NCI-H524 (cell line): Measurements from ENCODE around the gene BTBD2.
"Not testable (repeated sequence)": the region's sequence is repeated elsewhere in the genome, so short reads cannot be mapped to it uniquely, and the experiment has no call there.

Experiments
- DNase-seq, 2 experiments: peaks; one replicate each; lab custom pipeline; 2025; lab: John Stamatoyannopoulos, UW

Gene BTBD2

GRCh38 chr19:2039959-2040646 lies 24.6 kb upstream of the BTBD2 start:
- no peak for DNase-seq

GRCh38 chr19:2039089-2039958 lies 23.8 kb upstream of the BTBD2 start:
- DNase-seq, result no peak

GRCh38 chr19:2038284-2039088 lies 23.0 kb upstream of the BTBD2 start:
- DNase-seq, result no peak

DNA sequence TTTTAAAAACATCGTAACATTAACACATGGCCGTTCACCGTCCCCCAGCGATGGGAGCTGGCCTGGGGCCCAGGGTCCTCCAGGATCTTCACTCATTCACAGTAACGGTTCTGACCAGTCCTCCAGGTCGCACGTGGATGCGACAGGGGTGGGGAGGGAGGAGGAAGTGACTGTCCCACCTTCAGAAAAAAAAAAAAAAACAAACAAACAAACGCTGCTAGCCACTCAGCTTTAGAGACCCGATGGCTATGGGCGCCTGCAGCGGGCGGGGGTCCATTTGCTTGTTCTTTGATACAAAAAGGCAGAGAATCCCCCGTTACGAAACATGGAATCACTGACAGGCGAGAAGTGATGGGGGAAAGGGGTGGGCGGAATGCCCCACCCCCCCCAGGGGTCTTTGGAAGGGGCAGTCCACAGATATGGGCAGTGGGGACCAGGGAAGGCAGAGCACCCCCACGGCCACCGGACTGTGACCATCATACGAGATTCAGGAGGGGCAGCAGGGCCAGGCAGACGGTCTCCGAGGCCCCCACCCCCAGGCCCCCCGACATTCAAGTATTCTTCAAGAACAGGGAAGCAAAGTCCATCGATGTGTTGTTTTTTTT lies 22.2 kb upstream of the BTBD2 start:
- no peak for DNase-seq

DNA sequence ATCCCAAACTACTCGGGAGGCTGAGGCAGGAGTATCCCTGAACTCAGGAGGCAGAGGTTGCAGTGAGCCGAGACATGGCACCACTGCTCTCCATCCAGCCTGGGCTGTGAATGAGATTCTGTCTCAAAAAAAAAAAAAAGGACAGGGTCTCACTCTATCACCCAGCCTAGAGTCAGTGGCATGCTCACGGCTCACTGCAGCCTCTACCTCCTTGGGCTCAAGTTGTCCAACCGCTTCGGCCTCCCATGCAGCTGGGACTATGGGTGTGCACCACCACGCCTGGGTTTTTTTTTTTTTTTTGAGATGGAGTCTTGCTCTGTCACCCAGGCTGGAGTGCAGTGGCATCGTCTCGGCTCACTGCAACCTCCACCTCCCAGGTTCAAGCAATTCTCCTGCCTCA lies 20.9 kb upstream of the BTBD2 start:
- DNase-seq, result no peak

- DNase-seq, result no peak
Measured at GRCh38 chr19:2035590-2035991, 20.1 kb upstream of the BTBD2 start.

DNA sequence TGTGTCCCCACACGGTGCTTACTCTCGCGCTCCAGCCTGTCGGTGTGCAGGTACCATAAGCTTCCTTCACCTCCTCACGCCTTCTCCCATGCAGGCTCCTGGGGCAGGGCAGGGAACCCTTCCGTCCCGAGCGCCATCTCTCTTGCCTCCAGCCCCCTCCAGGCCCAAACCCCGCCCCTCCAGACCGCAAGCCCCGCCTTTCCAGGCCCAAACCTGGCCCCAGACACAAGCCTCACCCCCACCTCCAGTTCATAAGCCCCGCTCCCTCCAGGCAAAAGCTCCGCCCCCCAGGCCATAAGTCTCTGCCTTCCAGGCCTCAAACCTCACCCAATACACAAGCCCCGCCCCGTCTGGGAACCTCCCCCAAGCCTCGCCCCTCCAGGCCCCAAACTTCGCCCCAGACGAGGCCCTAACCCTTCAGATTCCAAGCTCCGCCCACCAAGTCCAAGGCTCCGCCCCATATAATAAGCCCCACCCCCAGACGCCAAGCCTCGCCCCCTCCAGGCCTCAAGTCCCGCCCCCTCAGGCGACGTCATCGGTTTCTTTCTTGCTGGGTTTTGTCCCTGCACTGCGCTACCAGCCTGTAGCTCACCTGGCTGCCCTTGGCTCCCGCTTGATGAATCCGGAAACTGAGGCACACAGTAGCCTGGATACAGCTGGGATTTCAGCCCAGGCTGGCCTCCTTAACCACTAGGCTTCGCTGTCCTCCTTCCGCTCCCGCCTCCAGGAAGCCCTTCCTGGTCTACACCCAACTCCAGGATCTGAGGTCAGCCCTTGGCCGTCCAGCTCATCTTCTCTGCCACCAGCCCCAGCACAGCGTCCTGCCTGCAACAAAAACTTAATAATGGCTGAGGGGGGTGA lies 19.4 kb upstream of the BTBD2 start:
- DNase-seq, result no peak

- DNase-seq, result not testable (repeated sequence)
Measured at GRCh38 chr19:2034253-2034652, 18.7 kb upstream of the BTBD2 start.

DNA sequence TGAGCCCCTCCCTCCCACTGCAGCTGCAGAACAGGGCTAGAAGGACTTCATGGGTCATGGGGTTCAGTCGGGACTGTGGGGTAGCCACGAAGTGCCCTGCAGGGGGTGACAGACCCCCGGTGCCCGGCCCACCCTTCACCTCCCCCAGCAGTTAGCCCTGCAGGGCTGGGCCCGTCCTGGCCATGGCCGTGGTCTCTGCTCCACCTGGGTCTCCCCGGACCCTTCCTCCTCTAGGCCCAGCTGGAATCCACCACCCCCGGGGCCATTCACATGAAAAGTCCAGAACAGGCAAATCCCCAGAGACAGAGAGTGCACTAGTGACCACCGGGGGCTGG lies 18.3 kb upstream of the BTBD2 start:
- no peak for DNase-seq

DNA sequence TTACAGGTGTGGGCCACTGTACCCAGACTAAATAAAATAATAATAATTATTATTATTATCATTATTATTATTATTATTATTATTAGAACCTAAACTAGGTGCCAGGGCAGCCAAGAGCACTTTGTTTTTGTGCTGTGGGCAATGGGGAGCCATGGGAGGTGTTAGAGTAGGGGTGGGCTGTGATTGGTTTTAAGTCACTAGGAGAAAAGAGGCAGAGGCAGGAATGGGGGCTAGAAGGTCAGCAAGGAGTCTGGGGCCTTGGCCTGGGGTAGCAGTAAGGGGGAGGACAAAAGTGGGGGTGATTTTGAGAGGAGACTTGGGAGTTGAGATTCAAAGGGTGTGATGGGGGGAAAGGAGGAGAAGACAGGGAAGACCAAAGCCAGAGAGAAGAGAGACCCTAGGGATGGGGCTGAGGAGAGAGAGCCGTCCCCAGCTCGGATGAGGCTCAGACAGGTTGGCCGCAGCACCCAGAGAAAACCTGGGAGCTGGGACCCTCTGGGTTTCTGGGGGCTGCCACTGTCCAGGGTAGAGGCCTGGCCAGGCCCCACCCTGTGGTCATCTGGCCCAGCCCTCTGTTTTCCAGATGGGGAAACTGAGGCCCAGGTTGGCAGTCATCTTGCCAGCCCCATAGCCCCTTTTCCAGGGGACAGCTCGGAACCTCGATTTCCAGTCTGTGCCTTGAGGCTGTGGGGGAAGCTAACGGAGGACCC lies 17.8 kb upstream of the BTBD2 start:
- DNase-seq, result no peak

DNA sequence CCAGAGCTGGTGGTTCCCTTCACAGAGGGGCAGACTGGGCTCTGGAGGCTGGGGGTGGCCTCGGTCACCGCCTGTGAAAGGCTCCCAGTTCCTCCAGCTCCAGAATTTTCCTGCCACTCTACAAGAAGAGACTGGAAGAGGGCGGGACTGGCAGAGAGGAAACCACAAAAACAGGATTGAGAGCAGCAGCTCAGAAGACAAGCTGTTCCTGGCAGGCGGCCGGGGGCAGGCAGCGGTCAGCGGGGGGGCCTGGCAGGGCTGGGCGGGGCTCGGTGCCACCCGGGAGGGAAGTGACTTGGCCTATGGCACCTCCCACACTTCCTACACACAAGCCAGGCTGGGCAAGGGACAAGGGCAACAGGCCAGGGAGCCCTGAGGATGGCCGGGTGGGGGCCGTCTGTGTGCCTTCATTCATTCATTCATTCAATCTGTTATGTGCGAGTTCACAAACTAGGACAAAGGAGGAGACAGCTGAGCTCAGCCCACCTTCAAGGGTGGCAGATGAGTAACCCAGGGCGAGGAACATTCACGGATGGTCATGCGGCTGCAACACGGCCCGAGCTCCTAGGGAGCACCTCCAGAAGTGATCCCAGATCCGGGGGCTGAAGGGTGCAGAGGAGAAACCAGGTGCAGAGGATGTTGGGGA lies 16.9 kb upstream of the BTBD2 start:
- peak; percentile 66 to 86 for DNase-seq

GRCh38 chr19:2027361-2027760 lies 11.8 kb upstream of the BTBD2 start:
- no peak for DNase-seq

DNA sequence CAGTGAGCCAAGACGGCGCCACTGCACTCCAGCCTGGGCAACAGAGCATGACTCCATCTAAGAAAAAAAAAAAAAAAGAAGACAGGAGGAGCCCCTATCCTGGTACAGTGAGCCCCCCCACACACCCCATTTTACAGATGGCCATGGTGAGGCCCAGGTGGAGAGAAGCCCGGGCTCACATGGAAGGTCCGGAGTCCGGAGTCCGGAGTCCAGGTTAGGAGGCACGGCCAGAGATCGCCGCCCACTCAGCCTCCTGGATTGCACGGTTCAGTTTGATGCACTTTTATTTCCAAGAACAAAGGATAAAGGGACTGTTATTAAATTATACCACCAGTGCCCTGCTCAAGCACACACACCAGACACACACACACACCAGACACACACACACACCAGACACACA lies 11.3 kb upstream of the BTBD2 start:
- no peak for DNase-seq

DNA sequence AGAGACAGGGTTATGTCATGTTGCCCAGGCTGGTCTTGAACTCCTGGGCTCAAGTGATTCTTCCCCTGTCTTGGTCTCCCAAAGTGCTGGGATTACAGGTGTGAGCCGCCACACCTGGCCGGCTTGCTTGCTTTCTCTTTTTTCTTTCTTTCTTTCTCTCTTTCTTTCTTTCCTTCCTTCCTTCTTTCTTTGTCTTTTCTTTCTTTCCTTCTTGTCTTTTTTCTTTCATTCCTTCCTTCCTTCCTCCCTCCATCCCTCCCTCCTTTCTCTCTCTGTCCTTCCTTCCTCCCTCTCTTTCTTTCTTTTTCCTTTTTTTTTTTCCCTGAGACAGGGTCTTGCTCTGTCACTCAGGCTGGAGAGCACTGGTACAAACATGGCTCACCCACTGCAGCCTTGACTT lies 6.8 kb upstream of the BTBD2 start:
- no peak for DNase-seq

DNA sequence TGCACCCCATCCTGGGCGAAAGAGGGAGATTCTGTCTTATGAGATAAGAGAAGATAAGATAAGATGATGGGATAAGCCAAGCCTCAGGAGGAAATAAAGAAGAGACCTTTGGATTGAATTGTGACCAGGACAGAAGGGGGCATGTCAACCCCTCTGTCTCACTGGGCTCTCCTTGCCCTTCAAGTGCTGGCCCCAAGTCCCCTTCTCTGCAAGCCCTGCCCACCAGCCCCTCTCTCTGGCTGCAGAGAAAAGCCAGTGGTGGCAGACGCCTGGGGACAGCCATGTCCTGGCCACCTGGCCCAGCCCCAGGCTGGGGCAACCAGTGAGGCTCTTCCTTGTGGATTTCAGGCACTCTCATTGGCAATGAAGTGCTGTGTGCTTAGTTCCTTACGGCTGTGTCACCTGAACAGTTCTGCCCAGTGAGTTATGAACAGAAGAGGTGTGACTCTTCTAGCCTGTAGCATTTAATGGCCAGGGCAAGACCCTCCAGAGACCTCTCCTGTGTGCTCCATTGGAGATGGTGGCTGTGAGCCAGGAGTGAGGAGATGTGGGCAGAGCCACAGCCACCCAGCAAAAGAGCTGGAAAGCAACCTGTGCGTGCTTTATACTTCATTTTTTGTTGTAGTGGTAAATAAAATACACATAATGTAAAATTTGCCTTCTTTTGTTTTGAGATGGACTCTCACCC lies 6.1 kb upstream of the BTBD2 start:
- no peak for DNase-seq

- no peak for DNase-seq
Measured at GRCh38 chr19:2018752-2019151, 3.2 kb upstream of the BTBD2 start.

DNA sequence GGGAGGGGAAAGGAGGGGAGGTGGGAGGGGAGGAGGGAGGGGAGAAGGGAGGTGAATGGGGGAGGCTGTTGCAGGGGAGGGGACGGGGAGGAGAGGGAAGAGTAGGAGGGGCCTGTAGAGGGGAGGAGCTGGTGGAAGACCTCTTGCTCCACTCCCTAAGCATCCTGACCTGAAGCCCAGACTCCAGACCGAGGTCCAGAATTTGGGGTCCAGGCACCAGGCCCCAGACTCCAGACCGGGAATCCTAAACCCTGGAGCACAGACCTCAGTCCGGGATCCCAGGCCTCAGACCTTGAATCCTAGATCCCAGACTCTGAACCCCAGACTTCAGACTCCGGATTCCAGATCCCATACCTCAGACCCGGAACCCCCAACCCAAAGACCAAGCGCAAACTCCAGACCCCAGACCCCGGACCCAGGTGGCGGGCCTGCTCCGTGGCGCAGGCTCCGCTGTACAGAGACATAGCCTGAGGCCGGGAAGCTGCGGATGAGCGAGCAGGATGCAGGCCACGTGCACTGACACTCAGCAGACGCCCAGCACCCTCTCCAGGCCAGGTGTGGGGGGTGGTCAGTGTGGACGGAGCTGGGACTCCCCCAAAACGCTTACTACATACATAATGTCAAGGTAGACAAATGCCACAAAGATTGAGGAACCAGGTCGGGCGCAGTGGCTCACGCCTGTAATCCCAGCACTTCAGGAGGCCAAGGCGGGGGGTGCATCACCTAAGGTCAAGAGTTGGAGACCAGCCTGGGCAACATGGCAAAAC lies 710 bp upstream of the BTBD2 start:
- DNase-seq, result peak; percentile 59 to 75

- peak in 1 of 2 experiments; percentile 51 for DNase-seq
Measured at GRCh38 chr19:2014731-2015607, 545 bp downstream of the BTBD2 start.
